Measurements from ENCODE around the gene PLEKHA4.

- TF ChIP-seq CTCF (IDR thresholded peaks at IDR 0.05) (no peak), POLR2A (IDR thresholded peaks at IDR 0.05) (no peak), EP300 (IDR thresholded peaks at IDR 0.05) (no peak)
These were observed 8.5 kb downstream of the PLEKHA4 start for GRCh38 chr19:48859711-48860572.

Measured in tibial nerve (tissue), 4 donors.